Adipose tissue (tissue), 3 donors: ENCODE data around the gene C1QL1. TPM values are rescaled to one million over a fixed set of nuclear protein-coding genes. Genes with fewer than 3 reads are reported as not detected.
"Not testable (repeated sequence)": the region's sequence is repeated elsewhere in the genome, so short reads cannot be mapped to it uniquely, and the experiment has no call there.

Experiments used
- H3K27ac ChIP-seq: one replicate; pipeline ENCODE4 v1.5.1; 2013; ENCODE audit warnings: low read depth, low read length
- WGBS, 3 donors: extraction: QIAGEN DNeasy Blood & Tissue Kit; methylation state at CpG; one replicate each; pipeline ENCODE4 v1.1.7; 2013; 5-methylcytosine and 5-hydroxymethylcytosine counted together
- polyA plus RNA-seq, 3 donors: library from polyadenylated mRNA; stranded (reverse); fragments of 200-250 nt; gene quantifications; one replicate each; pipeline ENCODE4 v1.2.3, GENCODE V29; 2013
- donor health status: healthy with polysubstance abuse.
- donor health status: Bipolar disorder and iron deficiency.
- donor health status: healthy.

The C1QL1 gene
- polyA plus RNA-seq, 3 donors = 1.7 to 2.1 (median 1.9) TPM

DNA sequence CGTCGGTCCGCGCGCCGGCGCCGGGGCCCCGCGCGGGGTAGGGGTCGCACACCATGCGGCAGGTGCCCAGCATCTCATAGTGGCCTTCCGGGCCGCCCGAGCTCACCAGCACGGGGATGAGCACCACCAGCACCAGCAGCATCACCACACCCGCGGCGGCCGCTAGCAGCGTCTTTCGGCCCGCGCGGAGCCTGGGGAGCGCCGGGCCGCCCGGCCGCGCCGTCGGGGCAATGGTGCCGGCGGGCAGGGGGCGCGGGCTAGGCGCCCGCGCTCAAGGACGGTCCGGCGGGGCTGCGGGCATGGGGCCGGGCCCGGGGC lies 237 bp downstream of the C1QL1 start:
- WGBS, 3 donors = 2% methylated on average over 17 to 47 of the region's 47 CpGs
- no peak overlapping the region for H3K27ac ChIP-seq

DNA sequence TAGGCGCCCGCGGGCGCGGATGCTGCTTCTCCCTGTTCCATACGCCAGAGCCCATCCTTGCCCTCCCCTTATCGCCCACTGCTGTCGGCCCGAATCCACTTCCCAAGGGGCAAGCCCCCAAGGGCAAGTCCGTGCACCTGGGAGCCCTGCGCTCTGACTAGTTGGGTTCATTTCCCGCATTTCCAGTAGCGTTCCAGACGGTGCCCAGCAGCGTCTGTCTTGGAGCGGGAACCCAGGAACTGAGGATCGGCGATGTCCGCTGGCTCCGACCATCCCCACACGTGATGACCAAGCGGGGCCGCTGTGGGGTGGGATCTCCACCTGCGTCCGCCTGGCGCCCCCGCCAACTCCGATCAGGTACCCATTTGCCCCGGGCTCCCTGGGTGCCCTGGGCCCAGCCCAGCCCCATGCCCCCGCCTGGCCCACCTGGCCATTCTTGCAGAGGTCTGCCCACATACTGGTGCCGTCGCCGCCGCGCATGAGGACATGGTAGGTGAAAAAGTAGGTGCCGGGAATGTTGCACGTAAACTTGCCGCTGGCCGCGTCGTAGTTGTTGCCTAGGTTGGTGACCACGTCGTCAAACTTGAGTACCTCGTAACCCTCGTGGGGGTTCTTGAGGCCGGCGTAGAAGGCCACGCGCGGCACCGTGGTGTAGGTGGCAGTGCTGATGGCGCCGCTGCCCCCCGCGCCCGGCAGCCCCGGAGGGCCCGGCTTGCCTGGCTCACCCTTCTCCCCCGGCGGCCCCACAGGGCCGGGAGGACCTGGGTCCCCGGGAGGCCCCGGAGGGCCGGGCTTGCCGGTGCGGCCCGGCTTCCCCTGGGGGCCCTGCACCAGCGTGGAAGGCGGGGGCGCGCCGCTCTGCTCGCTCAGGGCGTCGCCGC lies 837 bp downstream of the C1QL1 start:
- 4 to 5% (median 4%) methylated on average over 58 to 75 of the region's 76 CpGs for WGBS, 3 donors
- H3K27ac ChIP-seq = no peak overlapping the region

DNA sequence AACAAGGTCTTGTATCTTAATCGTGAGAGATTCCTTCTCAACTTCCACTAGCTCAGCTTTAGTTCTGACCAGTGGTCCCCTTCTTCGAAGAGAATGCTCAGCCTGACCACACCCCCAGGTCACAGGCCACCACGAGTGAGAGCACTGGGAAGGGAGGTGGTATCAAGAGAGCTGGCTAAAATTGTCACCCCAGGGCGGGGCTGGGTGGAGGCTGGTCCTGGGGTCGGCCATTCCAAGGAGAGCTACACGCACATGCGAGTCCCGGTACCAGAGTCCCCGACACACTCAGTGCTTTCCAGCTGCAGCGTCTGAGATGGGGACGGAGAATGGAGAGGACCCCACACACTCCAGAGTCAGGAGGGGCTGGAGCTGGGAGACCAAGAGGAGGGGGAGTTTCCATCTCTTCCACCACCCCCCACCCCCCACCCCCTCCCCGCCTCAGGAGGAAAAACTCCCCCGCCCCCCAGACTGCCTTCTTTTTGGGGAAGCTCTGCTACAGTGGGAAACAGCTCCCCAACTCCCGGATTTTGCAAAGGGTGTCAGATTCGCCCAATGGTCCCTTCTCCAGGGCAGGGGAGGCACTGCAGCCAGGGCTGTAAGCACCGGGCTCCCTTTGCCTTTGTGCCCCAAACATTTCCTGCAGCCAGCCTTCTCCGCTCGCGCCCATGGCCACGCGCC lies 1.6 kb downstream of the C1QL1 start:
- H3K27ac ChIP-seq = no peak overlapping the region
- WGBS, 3 donors = 8 to 11% (median 11%) methylated on average over 20 to 21 of the region's 21 CpGs

DNA sequence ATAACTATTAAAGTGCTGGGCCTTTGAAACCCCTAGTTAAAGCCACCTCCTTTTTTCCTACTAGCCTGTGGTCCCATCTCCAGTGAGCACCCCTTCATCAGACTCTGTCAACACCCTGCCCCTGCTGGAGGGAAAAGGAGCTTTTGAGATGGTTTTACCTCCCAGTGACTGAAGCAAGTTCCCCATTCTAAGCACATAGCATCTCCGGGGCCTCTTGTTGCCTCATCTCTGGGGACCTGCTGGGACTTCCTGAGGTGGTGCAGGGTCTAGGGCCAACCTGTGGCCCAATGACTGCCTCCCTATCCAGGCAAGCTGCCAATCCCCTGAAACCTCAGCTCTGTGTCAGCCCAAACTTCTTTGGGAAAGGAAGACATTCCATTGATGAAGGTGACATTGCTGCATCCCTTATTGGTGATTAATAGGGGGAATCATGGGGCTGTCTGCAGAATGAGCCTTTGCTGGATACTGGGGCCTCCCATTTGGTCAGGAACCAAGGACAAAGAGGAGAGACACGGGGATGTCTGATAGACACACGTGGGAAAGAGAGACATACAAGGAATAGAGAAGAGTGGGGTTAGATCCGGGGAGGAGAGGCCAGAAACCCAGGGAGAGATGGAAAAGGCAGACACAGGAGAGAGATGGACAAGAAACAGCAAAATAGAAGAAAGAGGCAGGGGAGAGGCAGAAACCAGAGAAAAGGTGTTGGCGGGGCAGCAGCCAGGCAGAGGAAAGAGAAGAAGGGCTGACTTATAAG lies 2.4 kb downstream of the C1QL1 start:
- no peak overlapping the region for H3K27ac ChIP-seq
- 56 to 66% (median 58%) methylated on average over 5 of the region's 5 CpGs for WGBS, 3 donors

DNA sequence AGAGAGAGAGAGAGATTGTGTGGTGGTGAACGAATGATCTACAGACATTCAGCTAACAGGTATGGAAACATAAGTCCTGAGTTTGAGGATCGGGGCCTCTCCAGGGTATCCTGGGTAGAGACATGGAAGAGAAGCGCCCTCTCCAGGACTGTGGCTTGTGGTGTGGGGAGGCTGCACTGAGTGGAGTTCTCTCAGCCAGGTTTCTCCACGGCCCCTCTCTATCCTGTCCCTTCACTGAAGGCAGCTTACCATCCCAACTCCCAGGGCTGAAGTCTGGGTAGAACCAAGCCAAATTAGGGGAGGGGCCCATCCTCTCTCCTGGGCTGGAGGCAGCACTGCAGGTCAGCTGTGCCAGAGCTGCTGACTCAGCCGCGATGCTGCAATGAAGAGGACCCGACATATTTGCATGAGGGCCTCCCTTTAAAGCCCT lies 6.2 kb downstream of the C1QL1 start:
- no peak overlapping the region for H3K27ac ChIP-seq
- 64 to 80% (median 74%) methylated on average over 7 of the region's 7 CpGs for WGBS, 3 donors

DNA sequence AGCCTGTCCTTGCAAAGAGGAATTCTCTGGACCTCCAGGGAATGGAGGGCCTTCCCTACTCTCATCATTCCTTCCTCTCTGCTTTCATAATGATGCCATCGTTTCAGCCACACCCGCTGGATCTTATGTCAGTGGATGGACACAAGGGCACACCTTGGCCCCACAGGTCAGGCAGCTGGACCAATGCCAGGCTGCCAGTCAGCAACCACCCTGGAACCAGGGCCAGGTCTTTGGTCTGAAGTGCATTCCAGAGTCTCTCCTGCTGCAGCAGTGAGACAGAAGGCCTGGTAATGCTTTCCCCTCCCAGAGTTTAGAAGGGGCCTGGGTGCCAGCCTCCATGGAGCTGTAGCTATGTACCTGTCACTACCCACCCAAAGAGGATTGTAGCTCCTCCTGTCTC lies 7.4 kb downstream of the C1QL1 start:
- WGBS, 3 donors = 45 to 62% (median 54%) methylated on average over 2 of the region's 2 CpGs

DNA sequence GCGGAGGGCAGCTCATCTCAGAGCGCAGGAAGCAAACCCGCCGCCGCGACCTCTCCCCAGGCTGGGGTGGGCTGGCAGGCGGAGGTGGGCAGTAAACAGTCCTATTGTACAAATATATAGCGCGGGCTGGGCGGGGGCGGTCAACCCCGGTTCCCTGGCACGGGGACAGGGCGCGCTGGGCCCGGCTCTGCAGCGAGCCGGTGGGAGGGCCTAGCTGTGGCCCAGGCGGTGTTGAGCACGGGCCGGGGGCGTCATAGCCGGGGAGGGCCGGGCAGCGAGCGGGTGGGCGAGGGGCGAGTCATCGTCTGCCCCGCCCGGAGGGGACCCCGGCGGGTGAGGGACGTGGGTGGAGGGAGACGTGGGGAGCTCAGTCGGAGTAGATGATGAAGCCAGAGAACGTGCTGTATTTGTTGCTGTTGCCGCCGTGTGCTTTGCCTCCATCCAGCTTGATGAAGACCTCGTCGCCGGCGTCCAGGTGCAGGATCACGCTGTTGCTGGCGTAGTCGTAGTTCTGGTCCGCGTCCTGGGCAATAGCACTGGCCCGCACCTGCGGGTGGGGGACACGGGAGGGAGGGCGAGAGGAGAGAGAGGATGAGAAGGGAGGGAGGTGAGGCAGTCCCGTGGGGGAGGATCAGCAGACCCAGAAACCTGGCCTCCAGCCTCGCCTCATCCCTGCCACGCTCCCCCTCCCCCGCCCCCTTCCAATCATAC lies 8.1 kb downstream of the C1QL1 start:
- WGBS, 3 donors = 13 to 16% (median 14%) methylated on average over 50 to 56 of the region's 56 CpGs
- H3K27ac ChIP-seq = no peak overlapping the region

More for the DNA sequence above, 7.4 kb downstream of the C1QL1 start:
- no peak overlapping the region for H3K27ac ChIP-seq

DNA sequence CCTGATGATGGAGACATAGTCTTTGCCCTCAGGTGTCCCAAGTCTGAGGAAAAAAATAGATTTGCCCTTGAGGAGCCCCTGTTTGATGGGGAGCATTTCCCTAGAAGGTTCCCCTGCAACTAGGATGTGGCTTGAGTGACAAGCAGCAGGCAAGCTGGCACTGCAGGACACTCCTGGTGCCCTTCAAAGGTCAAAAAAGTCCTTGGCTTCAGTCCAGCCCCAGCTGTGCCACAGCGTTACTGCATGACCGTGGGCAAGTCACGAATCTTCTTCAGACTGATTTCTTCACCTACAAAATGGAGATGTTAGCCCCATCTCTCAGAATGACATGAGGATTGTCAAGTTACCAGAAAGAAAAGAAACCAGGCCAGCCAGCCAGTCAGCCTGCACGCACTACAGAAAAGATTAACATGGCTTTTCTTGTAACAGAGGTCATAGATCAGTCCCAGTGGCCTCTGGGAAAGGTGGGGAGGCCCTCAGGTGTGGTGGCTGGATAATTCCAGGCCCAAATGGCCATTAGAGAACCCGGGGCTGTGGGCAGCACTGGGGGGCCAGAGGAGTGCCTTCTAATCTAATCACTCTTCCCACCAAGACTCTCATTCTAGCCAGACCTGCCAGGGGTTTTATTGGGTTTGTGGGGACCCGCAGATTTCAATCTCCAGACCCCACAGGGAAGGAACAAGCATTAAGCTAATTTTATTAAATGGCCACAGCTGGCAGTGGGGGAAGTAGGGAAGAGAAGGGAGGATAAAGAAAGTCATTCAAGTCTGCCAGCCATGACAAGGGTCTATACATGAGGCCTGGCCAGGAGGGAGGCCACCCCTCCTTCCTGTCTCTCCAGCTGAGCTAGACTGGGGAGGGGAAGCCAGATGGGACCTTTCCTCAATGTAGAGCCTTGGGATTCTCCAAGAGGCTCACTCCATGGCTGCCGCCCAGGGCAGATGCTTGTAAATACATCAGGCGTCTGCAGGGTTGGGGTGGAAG lies 10.8 kb downstream of the C1QL1 start:
- H3K27ac ChIP-seq = no peak overlapping the region
- 71 to 85% (median 83%) methylated on average over 8 of the region's 8 CpGs for WGBS, 3 donors

DNA sequence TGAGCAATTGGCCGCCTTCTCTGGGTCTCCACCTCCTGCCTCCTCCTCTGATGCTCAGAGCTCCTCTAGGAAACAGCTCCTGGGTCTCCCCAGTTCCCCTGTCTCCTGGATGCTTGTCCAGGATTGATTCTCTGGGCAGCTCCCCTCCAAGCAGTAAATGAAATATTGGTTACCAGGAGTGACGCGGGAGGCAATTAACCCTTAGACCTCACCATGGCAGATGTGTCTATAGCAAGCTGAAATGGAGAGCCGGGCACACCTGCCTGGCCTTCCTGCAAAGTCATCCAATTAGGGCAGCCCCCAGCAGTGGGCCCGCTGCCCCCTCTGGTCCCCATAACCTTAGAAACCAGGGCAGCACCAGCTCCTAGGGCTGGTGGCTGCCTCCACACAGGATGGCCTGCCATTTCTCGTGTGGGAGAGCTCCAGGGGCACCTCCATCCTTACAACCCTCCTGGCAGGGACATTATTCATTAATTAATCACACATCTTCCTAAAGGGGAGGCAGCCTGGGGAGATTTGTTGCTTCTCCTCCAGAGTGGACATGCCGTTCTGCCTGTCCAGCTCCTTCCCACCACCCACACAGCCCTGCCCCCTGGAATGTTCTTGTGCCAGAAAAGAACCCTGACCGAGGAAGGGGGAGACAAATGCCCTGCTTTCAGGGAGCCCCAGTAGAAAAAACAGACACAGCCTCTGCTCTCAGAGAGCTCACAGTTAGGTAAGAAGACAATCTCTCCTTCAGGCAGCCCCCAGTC lies 12.3 kb downstream of the C1QL1 start:
- 58 to 74% (median 70%) methylated on average over 8 of the region's 8 CpGs for WGBS, 3 donors
- no peak overlapping the region for H3K27ac ChIP-seq

DNA sequence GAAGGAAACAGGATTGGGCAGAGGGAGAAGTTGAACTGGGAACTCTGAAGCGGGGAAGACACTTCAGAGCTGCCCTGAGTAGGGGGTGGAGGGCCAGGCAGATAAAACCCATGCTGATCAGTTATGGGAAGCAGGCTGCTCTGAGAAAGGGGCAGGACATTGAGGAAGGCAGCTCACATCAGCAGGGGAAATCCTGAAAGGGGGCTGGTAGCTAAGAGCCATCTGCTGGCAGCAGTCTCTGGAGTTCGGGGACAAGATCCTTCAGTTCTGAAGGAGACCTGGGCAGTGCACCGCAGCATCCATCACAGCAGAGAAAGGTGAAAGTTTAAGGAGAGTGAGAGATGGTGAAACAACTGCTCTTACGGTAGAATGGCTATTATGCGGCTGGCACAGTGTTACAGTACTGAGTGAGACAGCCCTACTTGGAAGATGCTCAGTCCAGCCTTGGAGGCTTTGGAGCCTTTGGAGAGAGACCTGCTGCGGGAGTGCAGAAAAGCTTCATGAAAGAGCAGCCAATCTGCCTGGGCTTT lies 15.1 kb downstream of the C1QL1 start:
- 65 to 79% (median 78%) methylated on average over 6 of the region's 6 CpGs for WGBS, 3 donors
- no peak overlapping the region for H3K27ac ChIP-seq

DNA sequence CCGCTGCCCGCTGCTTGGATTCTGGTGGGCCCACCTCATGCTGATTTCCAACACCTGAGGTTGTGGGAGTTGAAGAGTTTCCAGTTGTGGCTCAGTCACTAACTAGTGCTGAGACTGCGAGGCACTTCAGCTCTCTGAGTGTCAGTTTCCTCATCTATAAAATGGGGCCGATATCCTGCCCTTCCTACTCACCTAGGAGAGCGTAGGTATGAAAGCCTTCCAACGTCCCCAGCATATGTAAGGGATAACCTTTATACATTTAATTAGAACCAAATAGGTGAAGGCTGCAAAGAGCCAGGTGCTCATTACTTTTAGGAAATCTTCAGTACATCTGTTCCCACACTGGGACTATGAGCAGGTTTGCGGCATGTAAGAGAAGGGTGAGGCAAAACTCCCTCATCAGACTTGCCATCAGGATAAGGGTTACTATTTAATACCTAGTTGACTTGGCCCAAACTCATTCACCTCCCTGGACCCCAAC lies 19.7 kb downstream of the C1QL1 start:
- 57 to 69% (median 59%) methylated on average over 7 of the region's 7 CpGs for WGBS, 3 donors

DNA sequence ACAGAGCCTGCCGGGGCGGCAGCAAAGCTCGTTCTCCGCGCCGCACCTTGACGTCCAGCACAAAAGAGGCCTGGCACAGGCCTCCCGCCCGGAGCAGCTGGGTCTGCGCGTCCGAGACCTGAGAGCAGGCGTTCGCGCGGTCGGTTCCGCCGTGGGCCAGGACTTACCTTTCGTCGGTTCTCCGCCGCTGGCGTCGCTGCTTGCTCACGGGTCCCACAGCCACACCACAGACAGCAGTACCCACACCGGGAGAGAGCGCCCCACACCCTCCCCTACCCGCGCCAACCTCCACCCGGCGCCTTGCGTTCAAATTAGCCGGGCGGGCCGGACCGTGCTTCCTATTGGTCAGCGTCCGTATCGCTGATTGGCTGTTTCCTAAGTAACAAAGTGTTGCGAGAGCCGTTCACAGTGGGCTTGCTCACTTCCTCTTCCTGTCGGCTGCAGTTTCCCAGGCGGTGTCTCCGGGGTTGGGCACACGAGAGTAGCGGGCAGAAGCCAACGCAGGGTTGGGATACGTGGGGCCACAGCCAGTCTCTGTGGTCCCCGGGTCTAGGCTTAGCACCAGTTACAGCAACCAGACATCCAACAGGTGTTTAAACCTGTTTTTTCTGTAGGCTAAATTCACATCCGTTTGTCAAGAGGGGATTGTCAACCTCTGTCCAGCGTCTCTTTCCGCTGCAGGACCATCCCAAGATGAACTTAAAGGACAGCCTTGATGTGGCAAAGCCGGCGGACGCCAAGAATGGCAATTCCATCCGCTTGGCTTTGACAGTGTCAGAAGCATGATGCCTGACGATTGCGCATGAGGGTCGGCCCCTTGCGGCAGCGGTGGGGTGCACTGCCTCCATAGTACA lies 20.4 kb downstream of the C1QL1 start, which contains the start of gene KIF18B:
Gene KIF18B (minus strand): TSS at position 313 of the 854 bp plus-strand sequence. CDS start 11,429 bp downstream, outside the sequence.
- H3K27ac ChIP-seq = no peak within 1 kb of the TSS
- 2% methylated on average over 62 of the region's 62 CpGs for WGBS, 3 donors

More for the DNA sequence above, 19.7 kb downstream of the C1QL1 start:
- H3K27ac ChIP-seq = no peak overlapping the region

DNA sequence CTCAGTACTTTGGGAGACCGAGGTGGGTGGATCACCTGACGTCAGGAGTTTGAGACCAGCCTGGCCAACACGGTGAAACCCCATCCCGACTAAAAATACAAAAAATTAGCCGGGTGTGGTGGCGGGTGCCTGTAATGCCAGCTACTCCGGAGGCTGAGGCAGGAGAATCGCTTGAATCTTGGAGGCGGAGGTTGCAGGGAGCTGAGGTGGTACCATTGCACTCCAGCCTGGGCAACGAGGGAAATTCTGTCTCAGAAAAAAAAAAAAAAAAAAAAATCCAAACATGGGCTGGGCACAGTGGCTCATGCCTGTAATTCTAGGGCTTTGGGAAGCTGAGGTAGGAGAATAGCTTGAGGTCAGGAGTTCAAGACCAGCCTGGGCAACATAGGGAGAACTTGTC lies 22.5 kb downstream of the C1QL1 start:
- 93 to 96% (median 95%) methylated on average over 9 to 10 of the region's 10 CpGs for WGBS, 3 donors
- not testable (repeated sequence) for H3K27ac ChIP-seq

DNA sequence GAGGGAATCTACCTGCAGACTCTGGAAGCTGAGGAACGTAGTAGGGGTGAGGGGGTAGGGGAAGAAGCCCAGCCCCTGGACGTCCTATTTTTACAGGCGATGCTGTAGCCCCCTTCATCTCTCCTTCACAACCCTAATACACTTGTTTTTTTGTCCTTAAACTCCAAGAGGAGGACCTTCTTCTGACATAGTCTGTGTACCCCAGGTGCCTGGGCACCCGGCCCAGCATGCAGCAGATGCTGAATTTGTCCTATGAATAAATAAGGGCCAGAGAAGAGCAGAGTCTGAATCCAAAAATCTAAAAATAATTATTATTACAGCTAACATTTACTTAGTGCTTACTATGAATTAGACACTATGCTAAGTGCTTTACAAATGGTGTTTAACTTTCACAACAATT lies 25.6 kb downstream of the C1QL1 start:
- H3K27ac ChIP-seq = no peak overlapping the region
- 88 to 90% (median 88%) methylated on average over 4 of the region's 4 CpGs for WGBS, 3 donors

DNA sequence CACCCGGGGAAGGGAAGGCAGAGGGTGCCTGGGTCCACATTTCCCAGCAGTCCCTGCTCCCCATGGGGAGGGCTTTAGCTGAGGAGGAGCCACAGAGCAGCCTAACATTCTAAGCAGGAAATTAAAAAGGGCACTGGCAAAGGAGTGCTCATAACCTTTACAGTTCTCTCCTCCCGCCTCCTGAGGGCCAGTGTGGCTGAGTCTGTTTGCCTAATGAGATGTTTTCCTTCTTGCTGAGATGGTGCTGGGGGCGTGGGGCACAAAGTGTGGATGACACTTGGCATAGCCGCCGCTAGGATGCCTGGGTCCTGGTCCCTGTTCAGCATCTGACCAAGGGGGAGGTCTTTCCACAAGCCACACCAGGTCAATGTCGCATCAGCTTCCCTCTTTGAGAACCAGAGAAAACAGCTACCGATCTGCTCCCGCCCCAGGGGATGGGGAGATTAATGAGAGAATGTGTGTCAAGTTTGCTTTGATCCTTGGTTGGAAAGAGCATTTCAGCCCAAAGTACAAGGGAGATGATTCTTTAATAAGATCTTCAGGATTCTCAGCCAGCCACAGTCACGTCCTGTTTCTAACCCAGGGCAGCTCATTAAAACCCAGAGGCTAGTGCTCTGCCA lies 26.3 kb downstream of the C1QL1 start:
- 80 to 86% (median 84%) methylated on average over 9 of the region's 9 CpGs for whole genome bisulfite sequencing, 3 donors
- no peak overlapping the region for H3K27ac ChIP-seq
